ENCODE measurements around the gene ZNF280C. TPM values are rescaled to one million over a fixed set of nuclear protein-coding genes. Genes with fewer than 3 reads are reported as not detected.
"Not testable (repeated sequence)": the region's sequence is repeated elsewhere in the genome, so short reads cannot be mapped to it uniquely, and the experiment has no call there.

ZNF280C gene
- total RNA-seq (2014; rRNA removed; shearing (Covaris generic); ENCODE audit: low replicate concordance) = 2.9 and 6.5 TPM in 2 replicates

- in situ Hi-C loops (cut with HindIII; ENCODE audit: low pct_unique_long_range_greater_than_20kb, low sequenced_read_pairs) = no loop called here
- DNase-seq (ENCODE audit: low read depth) = peak; percentile 96
Observed at GRCh38 chrX:130268449-130269170, at the start of gene ZNF280C. TSS of gene ZNF280C (minus strand) at chrX:130268899. CDS start at chrX:130260449, 8,450 bp downstream.

GRCh38 chrX:130304587-130305368 is 36.1 kb upstream of the ZNF280C start:
- in situ Hi-C loops (cut with HindIII; ENCODE audit: low pct_unique_long_range_greater_than_20kb, low sequenced_read_pairs) = no loop called here
- DNase-seq (ENCODE audit: low read depth) = no peak

GRCh38 chrX:130301977-130302376 is 33.3 kb upstream of the ZNF280C start:
- no peak for DNase-seq (ENCODE audit: low read depth)
- in situ Hi-C loops (cut with HindIII; ENCODE audit: low pct_unique_long_range_greater_than_20kb, low sequenced_read_pairs) = no loop called here

DNA sequence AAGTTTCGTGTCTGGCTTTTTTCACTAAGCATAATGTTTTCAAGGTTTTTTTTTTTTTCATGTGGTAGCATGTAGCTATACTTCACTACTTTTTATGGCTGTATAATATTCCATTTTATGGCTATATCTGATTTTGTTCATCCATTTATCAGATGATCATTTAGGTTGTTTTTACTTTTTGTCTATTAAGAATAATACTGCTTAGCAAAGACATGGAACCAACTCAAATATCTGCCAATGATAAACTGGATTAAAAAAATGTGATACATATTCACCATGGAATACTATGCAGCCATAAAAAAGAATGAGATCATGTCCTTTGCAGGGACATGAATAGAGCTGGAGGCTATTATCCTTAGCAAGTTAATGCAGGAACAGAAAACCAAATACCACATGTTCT is 32.7 kb upstream of the ZNF280C start:
- DNase-seq (ENCODE audit: low read depth) = no peak
- in situ Hi-C loops (cut with HindIII; ENCODE audit: low pct_unique_long_range_greater_than_20kb, low sequenced_read_pairs) = no loop called here

GRCh38 chrX:130300010-130300282 is 31.2 kb upstream of the ZNF280C start:
- in situ Hi-C loops (cut with HindIII; ENCODE audit: low pct_unique_long_range_greater_than_20kb, low sequenced_read_pairs) = no loop called here
- DNase-seq (ENCODE audit: low read depth) = no peak

DNA sequence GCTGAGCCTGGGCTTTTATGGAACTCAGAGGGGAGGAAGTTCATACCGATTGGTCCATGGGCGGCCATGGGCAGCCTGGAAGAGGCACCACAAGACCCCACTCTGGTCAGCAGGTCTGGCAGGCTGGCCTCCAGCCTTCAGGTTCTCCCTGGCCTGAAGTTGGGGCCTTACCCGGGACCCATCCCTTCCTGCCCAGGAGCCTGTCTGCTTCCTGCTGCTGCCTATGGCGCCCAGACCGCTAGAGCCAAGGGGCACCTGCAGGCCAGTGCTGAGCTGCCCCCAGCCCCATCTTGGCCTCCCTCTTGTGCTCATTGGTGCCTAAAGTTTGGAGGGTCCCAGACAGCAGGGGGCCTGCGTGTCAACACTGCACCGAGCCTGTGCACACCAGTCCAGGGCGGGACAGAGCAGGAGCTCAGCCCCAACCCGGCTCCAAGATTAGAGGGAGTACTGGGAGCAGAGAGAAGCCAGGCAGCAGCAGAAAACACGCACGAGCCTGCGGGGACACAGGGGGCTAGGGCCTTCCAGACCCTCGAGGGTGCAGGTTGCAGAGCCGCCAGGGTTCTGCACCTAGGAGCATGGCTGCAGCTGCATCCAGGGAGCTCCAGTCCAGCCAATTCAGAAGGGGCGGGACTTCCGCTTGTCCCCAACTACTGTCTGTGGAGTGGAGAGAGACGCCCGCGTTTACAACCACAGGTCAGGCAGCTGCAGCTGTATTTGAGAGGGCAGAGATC is 30.7 kb upstream of the ZNF280C start:
- DNase-seq (ENCODE audit: low read depth) = no peak
- in situ Hi-C loops (cut with HindIII; ENCODE audit: low pct_unique_long_range_greater_than_20kb, low sequenced_read_pairs) = no loop called here

GRCh38 chrX:130296743-130297142 is 28.0 kb upstream of the ZNF280C start:
- no peak for DNase-seq (ENCODE audit: low read depth)
- in situ Hi-C loops (cut with HindIII; ENCODE audit: low pct_unique_long_range_greater_than_20kb, low sequenced_read_pairs) = no loop called here

DNA sequence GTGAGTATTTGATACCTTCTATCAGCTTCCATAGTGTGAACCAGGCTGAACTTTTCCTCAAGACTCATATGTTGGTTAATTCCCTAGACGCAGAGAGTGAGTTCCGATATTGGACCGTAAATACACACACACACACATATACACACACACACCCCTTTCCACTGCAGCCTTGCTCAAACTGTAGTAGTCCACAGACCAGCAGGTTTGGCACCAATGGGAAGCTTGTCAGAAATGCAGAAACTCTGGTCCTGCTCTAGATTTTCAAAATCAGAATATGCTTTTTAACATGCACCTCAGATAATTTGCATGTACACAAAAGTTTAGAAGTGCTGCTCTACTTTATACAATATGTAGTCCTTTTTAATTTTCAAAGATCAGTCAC is 27.6 kb upstream of the ZNF280C start:
- no peak for DNase-seq (ENCODE audit: low read depth)
- in situ Hi-C loops (cut with HindIII; ENCODE audit: low pct_unique_long_range_greater_than_20kb, low sequenced_read_pairs) = no loop called here

DNA sequence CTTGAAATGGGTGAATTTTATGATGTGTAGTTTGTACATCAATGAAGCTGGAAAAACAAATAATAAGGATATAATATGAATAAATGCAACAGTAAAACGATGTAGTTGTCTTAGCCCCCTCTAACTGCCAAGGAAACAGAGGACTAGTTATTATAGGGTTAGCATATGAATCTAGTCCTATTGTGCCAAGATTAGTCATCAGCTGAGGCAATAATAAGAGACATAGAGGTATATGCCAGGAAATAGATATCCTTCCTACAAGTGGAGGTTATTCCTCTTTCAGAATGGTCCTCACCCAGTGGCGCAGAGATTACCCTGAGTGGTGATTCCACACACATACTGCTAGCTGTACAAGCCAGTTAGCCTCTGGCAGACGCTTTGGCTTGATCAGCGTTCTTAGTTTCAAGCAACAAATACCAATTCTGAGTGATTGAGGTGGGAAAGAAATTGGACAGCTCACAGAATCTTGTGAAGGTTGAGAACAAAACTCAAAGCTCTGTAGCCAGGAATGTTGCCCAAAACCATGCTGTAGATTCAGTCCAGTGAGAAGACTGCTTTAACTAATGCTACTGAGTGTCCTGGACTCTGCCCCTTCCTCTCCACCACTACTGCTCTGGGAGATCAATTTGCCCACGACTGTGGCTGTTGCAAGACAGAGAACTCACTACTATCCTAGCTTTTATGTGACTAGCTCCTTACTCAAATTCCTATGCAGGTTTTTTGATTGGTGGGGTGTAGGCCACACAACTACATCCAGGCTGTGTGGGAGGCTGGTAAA is 27.0 kb upstream of the ZNF280C start:
- in situ Hi-C loops (cut with HindIII; ENCODE audit: low pct_unique_long_range_greater_than_20kb, low sequenced_read_pairs) = no loop called here
- no peak for DNase-seq (ENCODE audit: low read depth)

GRCh38 chrX:130287071-130287770 is 18.5 kb upstream of the ZNF280C start:
- in situ Hi-C loops (cut with HindIII; ENCODE audit: low pct_unique_long_range_greater_than_20kb, low sequenced_read_pairs) = no loop called here
- no peak for DNase-seq (ENCODE audit: low read depth)

DNA sequence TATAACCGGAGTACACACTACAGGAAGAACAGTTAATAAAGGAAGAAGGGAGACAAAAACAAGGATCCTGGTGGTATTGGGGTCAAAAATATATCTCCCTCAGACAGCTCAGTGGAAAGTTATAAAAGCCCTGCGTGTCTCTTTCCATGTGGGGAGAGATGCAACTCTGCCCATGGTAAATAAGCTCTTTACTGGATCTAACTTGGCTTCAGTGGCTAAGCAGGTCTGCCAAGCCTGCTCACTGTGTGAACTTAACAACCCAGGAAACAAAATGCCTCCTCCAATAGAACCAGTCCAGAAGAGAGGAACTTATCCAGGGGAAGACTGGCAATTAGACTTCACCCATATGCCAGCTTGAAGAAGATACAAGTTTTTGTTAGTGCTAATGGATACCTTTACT is 17.0 kb upstream of the ZNF280C start:
- no peak for DNase-seq (ENCODE audit: low read depth)
- in situ Hi-C loops (cut with HindIII; ENCODE audit: low pct_unique_long_range_greater_than_20kb, low sequenced_read_pairs) = no loop called here

DNA sequence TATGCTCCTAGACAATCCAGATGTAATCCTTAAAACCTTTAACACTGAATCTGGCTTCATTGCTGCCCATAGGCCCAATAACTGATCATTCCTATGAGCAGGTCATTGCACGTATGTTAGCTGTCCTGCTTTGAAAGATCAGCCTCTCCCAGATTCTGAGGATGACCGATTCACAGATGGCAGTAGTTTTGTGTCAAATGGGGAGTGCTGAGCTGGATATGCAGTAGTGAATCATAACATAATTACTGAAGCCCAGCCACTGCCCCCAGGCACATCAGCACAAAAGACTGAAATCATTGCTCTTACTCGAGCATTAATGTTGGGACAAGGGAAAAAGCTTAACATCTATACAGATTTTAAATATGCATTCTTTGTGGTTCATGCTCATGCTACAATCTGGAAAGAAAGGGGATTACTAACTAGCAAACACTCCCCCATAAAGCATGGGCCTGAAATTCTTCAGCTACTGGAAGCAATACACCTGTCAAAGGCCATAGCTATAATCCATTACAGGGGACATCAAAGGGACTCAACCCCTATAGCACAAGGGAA is 16.4 kb upstream of the ZNF280C start:
- no peak for DNase-seq (ENCODE audit: low read depth)
- in situ Hi-C loops (cut with HindIII; ENCODE audit: low pct_unique_long_range_greater_than_20kb, low sequenced_read_pairs) = no loop called here

DNA sequence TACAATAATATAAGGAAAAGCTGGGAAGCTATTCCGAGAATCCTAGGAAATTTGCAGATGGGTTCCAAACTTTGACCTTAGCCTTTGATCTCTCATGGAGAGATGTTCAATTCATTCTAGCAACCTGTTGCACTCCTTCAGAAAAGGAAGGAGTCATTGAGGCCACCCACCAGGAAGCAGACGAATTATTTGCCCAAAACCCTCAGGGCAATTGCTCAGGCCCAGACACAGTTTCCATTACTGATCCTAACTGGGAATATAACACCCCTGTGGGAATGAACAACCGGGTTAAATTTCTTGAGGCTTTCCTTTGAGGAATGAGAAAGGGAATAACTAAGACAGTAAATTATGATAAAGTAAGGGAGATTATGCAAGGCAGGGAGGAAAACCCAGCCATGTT is 13.5 kb upstream of the ZNF280C start:
- in situ Hi-C loops (cut with HindIII; ENCODE audit: low pct_unique_long_range_greater_than_20kb, low sequenced_read_pairs) = no loop called here
- no peak for DNase-seq (ENCODE audit: low read depth)

DNA sequence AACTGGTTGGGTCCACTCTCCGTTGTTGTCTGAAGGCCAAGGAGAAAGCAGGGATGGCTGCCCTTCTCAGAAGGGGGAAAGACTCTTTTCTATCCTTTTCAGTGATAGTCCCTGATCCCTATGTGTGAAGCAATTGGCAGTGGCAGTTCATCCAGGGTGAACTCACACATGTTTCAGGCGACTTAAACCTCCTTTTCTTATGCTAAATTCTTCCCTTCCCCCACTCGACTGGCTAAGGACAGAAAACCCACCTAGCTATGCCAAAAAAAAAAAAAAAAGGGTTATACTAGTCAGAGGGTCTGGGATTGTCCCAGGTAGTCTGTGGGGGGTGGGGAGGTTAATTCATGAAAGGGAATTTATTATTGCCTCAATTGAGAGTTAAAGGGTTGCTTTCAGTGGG is 12.2 kb upstream of the ZNF280C start:
- in situ Hi-C loops (cut with HindIII; ENCODE audit: low pct_unique_long_range_greater_than_20kb, low sequenced_read_pairs) = no loop called here
- no peak for DNase-seq (ENCODE audit: low read depth)

DNA sequence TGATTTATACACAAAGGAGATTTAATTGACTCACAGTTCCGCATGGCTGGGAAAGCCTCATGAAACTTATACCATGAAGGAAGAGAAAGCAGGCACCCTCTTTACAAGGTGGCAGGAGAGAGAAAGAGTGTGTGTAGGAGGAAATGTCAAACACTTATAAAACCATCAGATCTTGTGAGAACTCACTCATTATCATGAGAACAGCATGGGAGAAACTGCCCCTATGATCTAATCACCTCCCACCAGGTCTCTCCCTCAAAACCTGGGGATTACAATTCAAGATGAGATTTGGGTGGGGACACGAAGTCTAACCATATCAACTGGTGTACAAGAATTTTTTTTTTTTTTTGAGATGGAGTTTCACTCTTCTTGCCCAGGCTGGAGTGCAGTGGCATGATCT is 3.6 kb upstream of the ZNF280C start:
- in situ Hi-C loops (cut with HindIII; ENCODE audit: low pct_unique_long_range_greater_than_20kb, low sequenced_read_pairs) = not testable (repeated sequence)
- peak; percentile 19 for DNase-seq (ENCODE audit: low read depth)

DNA sequence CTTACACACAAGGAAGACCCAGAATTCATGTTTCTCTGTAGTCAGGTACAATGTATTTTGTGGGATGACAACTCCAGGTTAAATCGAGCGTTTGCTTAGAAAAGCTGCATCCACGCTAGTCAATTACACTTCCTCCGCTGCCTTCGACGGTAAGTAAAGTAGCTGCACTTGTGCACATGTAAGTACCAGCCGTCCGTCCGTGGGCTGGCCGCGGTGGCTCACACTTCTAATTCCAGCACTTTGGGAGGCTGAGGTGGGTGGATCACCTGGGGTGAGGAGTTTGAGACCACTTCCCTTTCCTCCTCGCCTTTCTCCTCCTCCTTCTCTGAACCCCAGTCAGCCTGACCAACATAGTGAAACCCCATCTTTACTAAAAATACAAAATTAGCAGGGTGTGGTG is 692 bp upstream of the ZNF280C start:
- in situ Hi-C loops (cut with HindIII; ENCODE audit: low pct_unique_long_range_greater_than_20kb, low sequenced_read_pairs); DNase-seq (ENCODE audit: low read depth): not testable (repeated sequence)

DNA sequence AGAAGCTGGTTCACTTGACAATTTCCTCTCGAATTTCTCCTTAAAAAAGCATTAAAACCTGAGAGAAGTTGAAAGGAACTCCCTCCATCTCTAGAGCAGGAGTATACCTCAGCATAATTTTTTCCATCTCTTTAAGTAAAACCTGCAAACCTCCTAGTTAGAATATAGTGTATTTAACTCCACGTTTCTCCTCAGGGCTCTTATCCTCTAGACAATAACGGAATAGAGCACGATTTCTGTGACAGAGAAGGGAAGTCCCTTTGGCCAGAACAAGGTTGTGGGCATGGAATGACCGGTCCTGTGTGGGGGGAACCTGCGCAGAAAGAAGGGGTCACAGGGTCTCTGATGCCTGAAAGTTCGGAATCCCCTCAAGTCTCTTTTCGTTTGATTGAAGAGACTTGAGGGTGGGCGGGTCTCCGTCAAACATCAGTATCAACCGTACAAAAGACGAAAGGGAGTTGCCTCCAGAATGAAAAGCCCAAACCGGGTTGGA is 697 bp downstream of the ZNF280C start:
- in situ Hi-C loops (cut with HindIII; ENCODE audit: low pct_unique_long_range_greater_than_20kb, low sequenced_read_pairs) = no loop called here
- DNase-seq (ENCODE audit: low read depth) = no peak

DNA sequence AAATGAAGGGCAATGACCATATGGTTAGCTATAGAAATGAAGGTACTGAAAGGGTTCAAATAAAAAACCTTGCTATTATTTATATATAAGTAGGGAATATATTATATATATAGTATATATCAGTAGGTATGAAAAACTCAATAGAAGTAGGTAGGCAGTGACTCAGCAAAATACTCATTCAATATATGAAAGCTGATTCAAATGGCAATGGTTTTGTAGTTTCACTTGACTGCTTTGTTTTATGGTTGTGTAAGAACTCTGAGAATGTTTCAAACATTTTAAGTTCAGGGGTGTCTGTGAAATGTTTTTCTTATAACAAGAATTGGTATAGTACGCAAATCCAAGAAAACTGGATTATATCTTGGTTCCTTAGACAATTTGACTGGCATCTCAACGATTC is 4.1 kb downstream of the ZNF280C start:
- peak; percentile 22 for DNase-seq (ENCODE audit: low read depth)
- in situ Hi-C loops (cut with HindIII; ENCODE audit: low pct_unique_long_range_greater_than_20kb, low sequenced_read_pairs) = no loop called here

Measured in Caki2 (cell line).